HG03066 (cell line): Measurements from ENCODE around the gene RHOF.
"Not testable (repeated sequence)": the region's sequence is repeated elsewhere in the genome, so short reads cannot be mapped to it uniquely, and the experiment has no call there.

Experiments used
- ATAC-seq: cut with Tn5 transposase; IDR thresholded peaks from one replicate; pipeline ENCODE4 v1.9.1; 2021; ENCODE audit warnings: low read depth; ENCODE audit not compliant: unreplicated experiment

RHOF gene

DNA sequence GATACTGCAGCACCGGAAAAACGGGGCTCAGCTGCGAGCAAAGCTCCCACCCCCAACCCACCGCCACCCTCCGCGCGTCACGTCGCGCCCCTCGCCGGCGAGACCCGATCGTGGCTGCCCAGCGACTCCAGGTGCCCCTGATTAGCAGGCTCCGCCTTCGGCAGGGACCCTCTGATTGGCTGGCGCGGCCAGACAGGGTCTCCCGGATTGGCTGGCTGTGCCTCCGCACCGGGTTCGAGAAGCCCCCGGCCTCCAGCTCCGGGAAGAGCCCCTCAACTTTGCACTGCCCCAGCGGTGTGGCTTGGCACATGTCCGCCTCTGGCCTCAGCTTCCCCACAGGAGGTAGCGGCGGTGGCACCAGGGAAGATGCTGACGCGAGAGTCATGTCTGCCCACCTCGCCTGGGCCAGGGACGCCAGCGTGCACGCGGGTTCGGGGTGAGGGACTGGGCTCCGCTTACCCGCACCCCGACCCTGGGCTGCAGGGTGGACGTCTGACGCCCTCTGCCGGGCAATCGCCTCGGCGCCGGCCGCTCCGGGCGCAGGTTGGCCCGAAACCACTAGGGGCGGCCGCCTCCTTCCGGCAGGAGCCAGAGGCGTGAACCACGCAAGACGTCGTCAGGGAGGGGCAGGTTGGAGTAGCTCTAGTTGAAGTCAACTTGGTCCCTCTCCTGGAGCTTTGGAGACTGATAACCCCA is 498 bp upstream of the RHOF start:
- peak; percentile 44 for ATAC-seq

DNA sequence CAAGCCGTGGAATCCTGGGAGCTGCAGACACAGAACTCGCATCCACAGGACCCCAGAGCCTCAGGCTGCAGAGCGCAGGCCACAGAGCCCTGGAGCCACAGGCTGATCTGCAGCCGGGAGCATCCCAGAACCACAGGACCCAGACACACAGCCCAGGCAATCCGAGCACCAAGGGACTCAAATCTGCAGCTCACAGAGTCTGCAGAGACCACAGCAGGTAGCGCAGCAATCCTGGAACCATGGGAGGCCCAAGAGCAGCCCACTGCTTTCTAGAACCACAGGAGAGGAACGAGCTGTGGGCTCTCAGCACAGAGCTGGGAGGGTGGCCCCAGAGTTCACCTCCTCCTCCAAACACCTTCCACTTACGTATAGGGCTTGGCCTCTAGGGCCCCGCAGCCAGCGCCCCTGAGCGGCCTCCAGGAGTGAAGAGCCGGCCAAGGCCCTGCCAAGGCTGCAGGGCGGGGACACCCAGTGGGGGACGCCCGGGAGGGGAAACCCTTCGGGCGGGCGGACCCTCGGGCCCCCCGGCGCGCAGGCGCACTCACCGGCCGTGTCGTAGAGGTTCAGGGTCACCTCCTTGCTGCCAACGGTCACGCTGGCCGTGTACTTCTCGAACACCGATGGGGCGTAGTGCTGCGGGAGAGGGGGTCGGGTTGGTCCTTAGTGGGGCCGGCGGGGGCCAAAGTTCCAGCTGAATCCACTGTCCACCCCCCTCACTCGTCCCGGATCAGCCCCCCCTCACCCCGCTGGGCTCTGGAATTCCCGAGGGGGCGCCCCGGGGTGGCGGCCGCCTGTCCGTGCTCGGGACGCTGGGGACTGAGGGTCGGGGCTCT is 665 bp downstream of the RHOF start:
- ATAC-seq, result no peak

DNA sequence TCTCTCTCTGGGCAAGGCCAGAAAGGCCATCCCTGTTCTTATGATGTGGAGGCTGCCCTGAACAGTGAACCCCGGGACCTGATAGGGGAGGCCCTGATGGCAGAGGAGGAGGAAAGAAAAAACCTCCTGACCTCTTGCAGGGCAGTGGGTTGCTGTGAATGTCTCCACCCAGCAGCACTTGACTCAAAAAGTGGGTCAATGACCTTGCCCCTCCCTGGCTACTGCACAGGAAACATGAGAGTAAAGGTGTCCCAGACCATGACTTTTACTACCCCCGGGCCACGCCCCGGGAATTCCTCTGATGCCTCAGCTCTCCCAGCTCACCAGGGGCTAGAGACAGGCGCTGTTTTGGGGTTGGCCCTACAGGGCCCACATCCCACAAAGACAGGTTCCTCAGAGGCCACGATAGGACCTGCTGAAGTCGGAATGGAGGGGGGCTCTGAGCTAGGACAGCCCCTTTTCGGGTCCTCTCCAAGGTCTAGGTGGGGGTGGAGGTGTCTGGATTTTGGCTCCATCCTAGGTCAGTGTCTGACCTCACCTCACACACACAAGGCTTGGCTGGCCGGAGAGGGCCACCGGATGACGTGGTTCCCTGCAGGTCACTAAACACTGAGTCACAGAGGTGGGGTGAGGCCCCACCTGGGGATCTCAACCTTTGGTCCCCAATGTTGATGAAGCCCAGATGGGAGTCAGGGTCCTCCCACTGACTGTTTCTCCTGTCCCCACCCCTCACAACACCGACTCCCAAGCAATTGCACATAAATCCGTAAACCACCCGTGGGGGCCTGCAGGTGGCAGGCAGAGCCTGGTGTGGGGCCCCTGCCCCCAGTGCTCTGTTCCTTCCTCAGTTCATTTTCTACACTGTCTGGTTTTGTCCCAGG is 1.6 kb downstream of the RHOF start:
- ATAC-seq, result no peak

DNA sequence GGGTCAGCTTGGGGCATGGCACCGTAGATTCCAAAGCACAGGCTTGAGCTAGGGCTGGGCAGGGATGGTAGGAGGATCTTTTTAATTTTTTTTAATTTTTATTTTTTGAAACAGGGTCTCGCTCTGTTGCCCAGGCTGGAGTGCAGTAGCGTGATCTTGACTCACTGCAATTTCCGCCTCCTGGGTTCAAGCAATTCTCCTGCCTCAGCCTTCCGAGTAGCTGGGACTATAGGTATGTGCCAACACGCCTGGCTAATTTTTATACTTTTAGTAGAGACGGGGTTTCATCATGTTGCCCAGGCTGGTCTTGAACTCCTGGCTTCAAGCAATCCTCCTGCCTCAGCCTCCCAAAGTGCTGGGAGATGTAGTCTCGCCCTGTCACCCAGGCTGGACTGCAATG is 2.7 kb downstream of the RHOF start:
- not testable (repeated sequence) for ATAC-seq

DNA sequence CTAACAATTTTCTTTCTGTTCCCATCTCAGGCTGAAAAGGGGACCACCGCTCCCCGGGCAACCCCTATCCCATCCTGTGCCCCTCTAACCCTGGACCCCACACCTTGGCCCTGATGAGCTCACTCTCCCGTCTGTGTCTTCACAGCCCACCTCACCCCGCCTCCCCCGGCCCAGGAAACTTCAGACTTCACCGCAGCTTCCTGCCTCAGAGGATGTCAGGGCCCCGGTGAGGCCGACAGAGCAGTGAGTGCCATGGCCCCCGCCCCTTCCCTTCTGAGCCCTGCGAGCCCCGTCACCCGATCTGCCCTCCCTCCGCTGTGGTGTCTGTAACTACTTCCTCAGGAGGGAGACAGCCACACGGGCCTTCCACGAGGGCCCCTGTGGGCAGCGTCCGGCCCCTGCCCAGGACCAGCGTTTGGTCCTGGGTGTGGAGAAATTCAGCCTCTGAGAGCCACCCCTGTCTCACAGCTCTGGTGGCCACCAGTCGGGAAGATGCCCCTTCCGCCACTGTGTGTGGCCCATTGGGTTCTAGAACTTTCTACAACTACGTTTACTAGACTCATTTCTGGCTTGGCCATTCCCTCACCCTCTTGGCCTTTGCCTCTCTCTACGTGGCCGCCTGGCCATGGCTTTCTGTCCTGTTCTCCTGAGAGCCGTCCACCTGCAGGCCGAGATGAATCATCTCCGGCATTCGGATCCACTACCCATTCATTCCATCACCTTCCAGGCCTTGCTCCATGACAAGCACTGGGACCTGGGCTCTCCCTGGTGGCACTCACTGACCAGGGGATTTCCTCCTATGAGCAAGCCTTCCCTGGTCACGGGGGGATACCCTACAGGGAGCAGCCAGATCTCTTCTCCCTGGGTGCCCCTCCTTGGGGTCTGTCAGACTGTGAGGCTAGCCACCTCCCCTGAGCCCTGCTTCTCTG is 3.4 kb downstream of the RHOF start:
- peak; percentile 43 for ATAC-seq

DNA sequence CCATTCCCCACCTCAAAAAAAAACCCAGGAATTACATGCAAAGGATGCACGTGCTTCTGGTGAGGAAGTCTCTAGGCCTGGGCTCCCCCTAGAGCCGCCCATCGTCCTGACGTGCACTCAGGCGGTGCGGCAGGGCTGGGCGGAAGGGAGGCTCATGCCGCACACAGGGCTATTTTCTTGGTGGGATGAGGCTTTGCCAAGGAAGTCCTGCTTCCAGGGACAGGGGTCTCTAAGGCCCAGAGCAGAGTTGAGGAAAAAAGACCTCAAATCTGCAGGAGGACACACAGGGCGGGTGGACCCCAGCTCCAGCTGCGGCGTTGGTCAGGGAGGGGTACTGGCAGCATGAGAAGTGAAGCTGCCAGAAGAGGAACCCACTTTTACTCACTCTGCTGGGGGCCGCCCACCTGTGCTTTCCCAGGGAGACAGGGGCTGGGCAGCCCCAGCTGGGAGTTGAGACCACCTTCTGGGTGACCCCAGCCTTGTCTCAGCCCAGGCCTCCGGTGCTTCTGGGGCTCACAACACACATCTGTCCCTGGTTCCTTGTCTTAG is 4.2 kb downstream of the RHOF start:
- no peak for ATAC-seq

DNA sequence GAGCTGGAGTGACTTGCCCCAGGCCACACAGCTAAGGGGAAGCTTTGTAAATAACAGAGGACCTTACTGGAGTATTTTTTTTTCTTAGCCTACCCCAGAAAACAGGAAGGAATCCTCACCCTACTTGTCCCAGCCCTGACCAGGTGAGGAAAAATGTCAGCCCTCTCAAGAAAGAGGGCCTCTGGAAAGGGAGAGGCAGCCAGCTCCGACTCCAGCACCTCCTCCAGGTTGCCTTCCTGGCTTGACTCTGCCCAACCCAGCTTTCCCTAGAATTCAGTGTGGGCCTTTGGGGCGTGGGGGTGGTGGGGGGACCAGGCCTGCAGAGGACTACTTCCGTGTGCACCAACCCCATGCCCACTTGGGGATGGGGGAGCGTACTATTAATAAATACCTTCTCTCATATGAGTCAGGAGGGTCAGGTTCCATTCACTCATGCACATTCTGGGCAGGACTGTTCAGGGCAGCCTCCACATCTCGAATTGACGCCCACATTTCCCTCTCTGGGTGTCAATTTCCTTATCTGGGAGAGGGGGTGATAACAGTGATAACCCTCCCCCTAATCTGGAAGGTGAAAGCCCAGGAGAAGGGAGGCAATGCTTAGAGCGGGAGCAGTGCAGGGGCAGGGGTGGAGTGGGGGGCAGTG is 5.2 kb downstream of the RHOF start:
- no peak for ATAC-seq

DNA sequence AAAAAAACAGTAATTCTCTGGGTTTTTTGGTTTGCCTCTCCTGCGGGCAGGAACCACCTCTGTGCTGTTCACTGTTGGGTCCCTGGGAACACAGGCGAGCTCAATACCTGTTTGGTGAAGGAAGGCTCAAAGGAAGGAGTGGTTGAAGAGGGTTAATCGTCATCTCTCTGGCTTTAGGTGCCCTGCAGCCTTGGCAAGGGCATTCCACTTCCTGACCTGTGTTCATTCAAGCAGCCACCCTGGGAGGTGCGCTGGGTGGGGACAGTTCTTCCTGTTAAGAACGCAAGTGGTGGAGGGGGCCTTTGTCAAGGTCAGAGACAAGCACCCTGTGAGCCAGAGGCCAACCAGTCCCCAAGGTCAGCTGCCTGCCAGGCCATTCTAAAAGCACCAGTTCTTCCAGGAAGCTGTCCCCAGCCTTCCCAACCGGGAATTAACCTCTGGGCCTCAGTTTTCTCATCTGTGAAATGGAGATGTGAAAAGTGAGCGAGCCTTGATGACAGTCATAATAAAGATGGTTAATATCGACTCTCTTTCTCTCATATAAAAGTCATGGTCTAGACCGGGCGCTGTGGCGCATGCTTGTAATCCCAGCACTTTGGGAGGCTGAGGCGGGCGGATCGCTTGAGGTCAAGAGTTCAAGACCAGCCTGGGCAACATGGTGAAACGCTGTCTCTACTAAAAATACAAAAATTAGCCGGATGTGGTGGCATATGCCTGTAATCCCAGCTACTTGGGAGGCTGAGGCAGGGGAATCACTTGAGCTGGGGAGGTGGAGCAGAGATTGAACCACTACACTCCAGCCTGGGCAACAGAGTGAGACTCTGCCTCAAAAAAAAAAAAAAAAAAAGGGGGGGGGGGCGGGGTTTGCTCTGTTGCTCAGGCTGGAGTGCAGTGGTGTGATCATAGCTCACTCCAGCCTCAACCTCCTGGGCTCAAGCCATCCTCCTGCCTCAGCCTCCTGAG is 6.1 kb downstream of the RHOF start:
- ATAC-seq, result no peak

DNA sequence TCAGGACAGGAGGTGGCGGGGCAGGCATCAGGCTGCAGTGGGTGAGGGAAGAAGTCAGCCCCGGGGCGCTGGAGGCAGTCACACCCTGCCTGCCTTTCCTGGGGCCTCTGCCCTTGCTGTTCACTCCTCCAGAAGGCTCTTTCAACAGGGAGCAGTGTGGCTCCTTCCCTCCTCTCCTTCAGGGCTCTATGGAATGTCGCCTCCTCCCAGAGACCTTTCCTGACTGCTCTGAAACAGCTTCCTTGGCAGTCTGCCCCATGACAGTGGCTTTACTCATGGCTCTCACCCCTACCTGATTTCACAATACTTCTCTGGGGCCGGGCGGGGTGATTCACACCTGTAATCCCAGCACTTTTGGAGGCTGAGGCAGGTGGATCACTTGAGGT is 7.1 kb downstream of the RHOF start:
- no peak for ATAC-seq

DNA sequence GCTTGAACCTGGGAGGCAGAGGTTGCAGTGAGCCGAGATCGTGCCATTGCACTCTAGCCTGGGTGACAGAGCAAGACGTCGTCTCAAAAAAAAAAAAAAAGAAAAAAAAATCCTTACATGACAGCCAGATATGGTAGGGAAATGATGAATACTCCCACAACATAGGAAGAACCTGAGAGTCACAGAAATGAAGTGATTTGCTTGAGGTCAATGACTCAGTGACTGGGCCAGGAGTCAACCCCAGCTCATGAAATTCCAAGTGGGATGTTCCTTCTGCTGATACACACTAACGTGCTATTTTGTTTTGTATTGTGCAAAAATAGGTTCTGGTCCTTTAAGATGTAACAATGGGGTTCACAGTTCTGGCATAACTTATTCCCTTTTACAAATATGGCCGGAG is 9.0 kb downstream of the RHOF start:
- no peak for ATAC-seq

DNA sequence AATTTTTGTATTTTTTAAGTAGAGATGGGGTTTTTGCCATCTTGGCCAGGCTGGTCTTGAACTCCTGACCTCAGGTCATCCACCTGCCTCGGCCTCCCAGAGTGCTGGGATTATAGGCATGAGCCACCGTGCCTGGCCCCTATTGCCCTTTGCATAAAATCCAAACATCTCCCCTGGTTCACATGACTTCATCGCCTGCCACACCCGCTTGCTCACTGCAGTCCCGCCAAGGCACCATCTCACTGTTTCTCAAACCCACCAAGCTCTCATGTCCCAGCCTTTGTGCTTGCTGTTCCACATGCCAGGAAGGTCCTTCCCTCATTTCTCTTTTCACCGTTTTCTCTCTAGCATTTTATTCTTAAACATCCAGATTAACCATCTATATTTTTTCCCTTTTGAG is 9.7 kb downstream of the RHOF start:
- no peak for ATAC-seq

DNA sequence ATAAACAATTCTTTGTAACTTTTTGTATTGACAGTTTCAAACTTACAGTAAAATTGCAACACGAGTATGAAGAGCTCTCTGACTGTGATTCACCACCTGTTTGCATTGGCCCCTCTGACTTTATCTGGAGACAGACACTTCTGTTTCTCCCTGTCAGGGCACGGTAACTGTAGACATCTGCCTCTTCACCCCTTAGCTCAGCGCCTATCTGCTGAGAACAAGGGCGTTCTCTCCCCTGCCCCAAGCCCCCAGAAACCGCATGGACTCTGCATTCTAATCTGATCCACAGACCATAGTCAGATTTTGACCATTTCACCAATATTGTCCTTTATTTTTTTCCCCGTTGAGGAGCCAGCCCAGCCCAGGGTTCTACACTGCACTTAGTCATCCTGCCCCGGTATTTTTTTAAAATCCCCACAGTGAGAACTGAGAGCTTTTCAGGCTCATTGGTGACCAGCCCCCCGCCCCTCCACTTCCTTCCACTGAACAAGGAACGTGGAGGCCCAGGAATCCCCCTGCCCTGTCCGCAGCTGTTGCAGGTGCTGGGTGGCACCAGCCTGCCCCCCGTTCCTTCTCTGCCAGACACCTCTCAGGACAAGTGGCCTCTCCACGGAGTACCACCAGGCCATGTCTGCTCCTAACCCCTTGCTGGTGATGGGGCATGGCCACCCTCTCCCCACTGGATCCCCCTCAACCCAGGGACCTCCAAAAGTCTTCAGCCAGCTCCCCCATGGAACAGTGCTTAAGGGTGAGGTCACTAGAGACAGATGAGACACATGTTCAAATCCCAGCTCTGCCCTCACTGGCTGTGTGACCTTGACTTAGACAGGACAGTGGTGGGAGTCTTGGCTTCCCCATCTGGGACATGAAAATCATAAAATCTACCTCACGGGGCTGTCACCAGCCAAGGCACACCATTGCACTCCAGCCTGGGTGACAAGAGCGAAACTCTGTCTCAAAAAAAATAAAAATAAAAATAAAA is 11.2 kb downstream of the RHOF start:
- no peak for ATAC-seq

DNA sequence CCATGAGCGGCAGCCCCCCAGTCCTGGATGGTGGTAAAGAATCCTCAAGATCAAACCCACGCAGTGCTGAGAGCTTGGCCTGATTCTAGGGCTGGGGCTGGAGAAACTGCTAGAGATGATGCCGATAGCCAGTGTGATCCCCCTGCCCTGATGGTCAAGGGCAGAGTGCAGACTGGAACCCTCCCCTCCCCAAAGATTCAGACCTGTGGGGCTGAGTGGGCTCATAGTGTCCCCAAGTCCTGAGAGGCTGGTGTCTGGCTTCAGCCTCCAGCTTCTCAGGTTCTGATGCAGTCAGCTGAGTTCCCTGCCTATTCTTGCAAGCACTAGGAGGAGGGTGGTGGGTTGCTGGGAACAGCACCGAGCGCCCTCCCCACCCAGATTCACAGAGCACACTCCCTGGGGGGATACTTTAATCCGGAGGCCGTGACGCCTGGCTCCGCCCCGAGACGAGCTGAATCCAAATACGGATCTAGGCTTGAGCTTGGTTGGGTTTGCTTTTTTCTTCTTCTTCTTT is 11.9 kb downstream of the RHOF start:
- no peak for ATAC-seq

DNA sequence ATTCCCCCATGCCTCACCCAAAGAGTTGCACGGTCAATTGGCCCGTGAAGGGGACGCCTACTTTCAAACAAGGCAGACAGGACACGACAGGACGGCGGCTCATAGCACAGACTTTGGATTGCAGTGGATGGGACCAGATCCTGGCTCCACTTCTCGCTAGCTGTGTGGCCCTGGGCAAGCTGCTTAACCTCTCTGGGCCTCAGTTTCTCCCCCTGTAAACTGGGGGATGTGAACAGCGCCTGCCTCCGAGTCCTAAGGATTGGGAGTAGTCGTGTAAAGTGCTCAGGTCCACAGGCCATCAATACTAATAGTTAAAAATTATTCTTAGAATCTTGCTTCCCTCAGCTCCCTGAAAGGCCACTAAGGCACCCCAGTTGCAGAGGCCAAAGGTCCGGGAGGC is 13.1 kb downstream of the RHOF start:
- no peak for ATAC-seq

DNA sequence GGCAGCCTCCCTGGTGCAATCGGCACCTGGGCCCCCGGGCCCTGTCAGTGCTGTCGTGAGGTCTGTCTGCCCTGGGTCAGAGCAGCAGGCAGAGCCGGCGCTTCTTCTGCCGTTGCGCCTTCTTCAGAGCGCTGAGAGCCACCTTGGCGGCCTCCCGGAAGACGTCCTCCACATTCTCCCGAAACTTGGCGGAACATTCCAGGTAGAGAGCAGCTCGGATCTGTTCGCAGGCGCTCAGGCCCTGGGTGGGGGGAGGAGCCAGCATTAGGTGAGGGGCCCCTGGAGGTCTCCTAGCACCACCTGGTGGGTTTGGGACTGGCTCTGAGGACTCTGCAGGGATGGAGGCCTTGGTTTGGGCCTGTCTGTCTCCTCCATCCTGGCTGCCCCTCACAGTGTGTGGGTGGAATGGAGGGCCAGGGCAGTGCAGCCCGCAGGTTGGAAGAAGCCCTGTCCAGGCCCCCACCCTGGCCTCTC is 14.0 kb downstream of the RHOF start:
- ATAC-seq, result no peak

DNA sequence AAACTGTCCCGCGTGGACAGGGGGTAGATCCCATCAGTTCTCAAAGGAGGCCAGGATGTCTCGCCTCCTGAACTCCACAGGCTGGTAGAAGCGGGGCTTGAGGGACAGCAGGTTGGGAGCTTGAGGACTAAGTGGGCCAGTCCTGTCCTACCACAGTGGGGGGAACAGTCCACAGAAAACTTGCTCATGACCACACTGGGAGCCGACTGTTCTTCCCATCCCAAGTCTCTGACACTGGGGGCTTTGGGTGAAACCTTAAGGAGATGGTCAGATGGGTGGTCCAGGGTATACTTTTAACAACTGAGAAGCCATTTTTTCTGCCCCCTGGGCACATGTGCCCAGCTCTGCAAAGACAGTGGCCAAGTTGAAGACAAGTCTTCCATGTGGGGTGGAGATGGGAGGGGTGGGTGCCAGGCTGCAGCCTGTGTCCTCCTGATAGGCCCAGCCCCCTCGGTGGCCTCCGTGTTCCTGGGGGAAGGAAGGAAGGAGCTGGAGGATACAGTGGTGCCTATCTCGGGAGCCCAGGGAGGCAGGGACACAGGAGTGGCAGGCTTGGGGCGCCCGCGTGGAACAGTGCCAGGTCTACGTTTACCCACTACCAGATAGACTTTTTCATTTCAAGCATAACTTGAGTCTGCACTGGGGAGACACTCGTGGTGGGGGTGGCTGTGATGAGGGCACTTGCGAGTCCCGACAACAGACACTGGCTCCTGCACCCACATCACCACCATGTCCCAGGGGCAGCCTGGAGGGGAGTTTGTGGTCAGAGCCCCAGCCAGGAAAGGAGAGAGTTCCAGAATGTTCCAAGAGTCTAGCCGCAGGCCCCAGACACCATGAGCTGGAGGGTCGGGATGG is 14.7 kb downstream of the RHOF start:
- no peak for ATAC-seq
